Measurements from ENCODE around the gene ADPRHL1. TPM values are rescaled to one million over a fixed set of nuclear protein-coding genes. Genes with fewer than 3 reads are reported as not detected.
"Not testable (repeated sequence)": the region's sequence is repeated elsewhere in the genome, so short reads cannot be mapped to it uniquely, and the experiment has no call there.

ADPRHL1 gene
- total RNA-seq, 1 donor from 2014 or later = 480 TPM

DNA sequence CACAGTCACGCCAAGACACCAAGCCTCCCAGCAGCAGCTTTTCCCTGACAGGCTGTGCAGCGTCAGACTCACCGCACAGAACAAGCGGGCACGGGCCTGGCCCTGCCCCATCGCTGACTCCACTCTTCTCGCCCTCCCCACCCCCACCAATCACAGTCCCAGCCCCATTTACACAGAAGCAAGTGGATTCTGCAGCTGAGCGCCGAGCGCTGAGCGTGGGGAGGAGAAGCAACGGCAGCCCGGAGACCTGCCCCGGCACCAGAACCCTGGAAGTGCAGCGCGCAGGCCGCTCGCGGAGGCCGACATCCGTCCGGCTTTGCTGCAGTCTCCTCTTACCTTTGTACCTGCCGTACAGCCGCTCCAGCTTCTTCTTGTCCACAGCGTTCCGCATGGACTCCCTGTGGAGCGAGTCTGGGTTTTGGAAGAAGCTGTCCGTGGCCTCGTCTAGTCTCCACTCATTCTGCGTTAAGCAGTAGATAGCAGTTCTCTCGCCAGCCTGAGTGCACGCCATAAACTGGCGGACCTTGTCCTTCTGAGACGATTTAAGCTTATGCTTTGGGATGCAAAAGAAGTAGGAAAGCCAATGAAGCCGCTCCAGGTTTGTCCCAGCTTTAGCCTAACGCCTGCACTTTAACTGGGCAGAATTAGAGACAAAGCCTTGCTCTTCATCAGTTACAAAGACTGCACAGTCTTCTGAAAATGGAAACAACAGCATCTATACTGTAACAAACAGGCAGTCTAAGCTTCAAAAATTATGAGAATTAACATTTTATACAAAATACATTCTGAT is 30.4 kb upstream of the ADPRHL1 start:
- intact Hi-C loops (cut with DNase I) = loop anchor here (2.0 kb wide), 1 partner anchor 17 kb away; no protein-coding TSS in a partner anchor
- no peak for DNase-seq (ENCODE audit: low spot score)

DNA sequence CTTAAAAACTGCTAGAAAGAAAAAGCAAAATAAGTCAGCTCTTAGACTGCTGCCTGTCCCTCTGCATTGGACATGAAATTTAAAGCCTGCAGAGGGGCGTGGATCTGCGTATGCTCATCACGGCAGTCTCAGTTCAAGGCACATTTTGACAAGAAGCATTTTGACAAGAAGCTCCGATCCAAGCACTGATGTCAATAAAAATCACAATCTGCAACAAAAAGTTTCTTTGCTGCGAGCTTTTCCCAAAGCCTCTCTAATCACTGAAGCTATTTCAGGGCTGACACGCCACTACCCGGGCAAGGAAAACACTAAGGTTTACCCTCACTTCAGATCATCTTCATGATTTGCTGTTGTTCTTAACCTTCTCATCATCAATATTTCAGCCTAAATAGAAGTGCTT is 29.8 kb upstream of the ADPRHL1 start:
- intact Hi-C loops (cut with DNase I) = no loop called here

DNA sequence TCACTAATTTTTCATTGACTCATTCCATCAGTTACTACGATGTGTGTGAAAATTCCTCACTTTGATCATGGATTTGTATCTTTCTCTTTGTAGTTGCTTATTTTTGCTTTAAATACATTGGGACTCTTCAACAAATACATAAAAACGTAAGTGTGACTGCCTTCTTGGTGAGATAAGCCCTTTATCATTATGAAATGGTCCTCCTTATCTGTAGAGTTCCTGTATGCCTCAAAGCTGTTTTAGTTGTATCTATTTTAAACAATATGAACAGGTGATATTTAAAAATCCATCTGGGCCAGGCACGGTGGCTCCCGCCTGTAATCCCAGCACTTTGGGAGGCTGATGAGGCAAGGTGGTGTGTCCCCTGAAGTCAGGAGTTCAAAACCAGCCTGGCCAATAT is 25.9 kb upstream of the ADPRHL1 start:
- intact Hi-C loops (cut with DNase I) = no loop called here
- DNase-seq (ENCODE audit: low spot score) = no peak

More for the DNA sequence above, 29.8 kb upstream of the ADPRHL1 start:
- DNase-seq (ENCODE audit: low spot score) = no peak

DNA sequence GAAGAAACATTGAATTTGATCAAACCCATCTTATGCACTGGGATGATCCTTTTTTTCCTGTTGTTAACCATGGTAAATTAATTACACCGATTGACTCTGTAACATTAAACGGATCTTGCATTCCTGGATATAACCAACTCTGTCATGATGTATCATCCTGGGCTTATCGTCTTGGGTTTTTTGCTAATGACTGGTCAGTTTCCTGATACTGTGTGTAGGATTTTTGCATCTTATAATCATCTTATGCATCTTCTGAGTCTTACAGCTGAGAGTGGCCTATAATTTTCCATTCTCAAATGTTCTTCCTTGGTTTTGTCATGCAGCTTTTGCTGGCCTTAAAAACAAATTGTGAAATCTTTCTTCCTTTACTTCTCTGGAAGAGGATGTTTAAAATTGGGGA is 24.4 kb upstream of the ADPRHL1 start:
- intact Hi-C loops (cut with DNase I) = no loop called here

DNA sequence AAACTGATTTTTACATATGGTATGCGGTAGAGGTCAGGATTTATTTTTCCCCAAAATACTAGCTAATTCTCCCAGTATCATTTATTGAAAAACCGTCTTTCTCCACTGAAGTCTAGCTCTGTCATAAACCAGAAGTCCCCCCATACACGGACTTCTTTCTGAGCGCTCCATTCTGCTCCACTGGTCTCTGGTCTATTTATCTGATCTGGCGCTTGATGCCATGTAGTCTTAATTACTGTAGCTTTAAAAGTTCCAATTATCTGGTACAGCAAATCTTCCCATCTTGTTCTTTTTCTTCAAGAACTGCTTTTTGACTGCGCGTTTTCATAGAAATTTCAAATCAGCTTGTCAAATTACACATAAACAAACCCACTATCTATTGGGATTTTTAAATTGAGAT is 23.5 kb upstream of the ADPRHL1 start:
- intact Hi-C loops (cut with DNase I) = no loop called here
- DNase-seq (ENCODE audit: low spot score) = no peak

More for the DNA sequence above, 24.4 kb upstream of the ADPRHL1 start:
- DNase-seq (ENCODE audit: low spot score) = no peak

DNA sequence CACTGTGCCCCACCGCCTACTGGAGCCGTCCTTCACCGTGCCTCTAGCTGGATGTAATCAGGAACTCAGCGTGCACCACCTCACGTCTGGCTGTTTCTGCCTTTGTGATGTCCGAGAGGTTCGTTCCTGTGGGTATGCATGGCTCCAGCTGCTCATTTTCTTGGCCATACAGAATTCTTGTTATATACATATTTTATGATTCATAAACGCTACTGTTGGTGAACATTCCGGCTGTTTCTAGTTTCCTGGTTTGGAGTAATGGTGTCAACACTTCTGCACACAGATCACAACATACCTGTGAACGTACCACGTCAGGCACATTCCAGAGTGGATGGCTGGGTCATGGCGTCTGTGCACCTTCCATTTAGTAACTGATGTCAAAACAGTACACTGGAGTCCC is 22.6 kb upstream of the ADPRHL1 start:
- intact Hi-C loops (cut with DNase I) = no loop called here
- DNase-seq (ENCODE audit: low spot score) = no peak

DNA sequence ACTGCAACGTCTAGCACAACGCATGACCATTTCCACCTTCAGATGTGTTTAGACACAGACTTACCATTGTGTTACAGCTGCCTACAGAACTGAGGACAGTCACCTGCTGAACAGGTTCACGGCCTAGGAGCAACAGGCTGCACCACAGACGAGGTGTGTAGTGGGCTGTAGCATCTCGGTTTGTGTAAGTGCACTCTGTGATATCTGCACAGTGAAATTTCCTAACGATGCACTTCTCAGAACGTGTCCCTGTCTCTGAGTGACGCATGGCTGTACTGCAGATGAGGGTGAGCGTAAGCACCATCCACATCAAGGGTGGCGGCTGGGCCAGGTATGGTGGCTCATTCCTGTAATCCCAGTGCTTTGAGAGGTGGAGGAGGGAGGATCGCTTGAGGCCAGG is 22.0 kb upstream of the ADPRHL1 start:
- intact Hi-C loops (cut with DNase I) = no loop called here
- no peak for DNase-seq (ENCODE audit: low spot score)

DNA sequence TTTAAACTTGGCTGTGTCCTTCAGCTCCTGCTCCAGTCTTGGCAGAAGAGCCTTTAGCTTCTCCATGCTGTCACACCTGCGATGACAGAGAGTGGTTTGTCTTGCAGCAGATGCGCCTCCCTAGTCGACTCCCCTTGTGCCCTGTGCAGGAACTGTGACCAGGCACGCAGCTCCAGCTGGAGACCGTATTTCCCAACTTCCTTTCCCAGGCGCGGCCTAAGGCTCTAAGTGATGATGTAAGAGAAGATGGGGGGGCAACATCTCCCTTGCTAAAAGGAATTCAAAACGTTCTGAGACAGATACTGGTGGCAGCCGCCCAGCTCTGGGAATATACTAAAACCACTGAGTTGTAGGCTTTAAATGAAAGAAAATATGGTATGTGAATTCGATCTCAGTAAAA is 20.9 kb upstream of the ADPRHL1 start:
- intact Hi-C loops (cut with DNase I) = loop anchor here (5.0 kb wide), 1 partner anchor 83 kb away; no protein-coding TSS in a partner anchor
- no peak for DNase-seq (ENCODE audit: low spot score)

DNA sequence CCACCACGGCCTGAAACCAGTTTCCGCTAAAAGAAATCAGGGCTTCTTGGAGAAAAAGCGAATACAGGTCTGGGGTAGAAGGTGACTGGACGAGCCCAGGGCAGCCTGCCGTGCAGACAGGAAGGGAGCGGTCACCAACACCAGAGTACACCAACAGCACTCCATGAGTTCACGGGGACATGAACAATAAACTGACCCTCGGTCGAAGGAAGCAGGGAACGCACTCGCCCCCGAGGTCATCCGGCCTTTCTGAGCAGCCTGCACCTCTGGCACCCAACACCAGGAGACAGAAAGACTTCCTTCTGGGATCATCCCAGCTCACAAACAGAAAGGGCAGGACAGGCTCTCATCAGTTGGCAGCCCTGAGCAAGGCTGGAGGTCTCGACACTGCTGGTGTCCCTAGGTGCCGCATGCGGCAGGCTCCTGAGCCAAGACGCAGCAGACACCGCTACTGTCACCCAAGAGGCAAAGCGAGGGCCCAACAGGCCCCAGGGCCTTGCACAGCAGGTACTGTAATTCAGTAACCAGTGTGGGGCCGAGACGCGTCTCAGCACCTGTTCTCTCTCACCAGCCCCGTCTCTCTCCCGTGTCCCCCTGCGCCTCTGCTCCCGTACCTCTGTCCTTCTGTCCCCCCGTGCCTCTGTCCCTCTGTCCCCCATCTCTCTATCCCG is 19.2 kb upstream of the ADPRHL1 start:
- intact Hi-C loops (cut with DNase I) = loop anchor here (5.0 kb wide), 1 partner anchor 85 kb away; no protein-coding TSS in a partner anchor
- DNase-seq (ENCODE audit: low spot score) = no peak

DNA sequence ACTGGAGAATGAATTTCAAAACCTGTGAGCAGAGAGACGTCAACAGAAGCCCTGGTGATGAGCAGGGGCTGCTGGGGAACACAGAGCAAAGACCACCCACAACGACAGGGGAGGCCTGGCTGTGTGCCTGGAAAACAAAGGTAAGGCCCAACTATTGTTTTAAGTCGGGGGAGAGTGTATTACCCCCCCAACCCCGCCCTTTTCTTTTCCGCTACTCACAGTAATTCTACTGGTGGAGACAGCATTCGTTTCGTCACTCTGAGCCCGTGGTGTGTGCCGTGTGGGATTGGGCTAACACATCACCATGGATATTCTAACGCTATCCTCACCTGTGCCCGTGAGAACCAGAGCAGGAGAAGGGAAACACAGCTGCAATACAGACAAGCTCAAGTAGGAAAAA is 18.6 kb upstream of the ADPRHL1 start:
- no peak for DNase-seq (ENCODE audit: low spot score)
- intact Hi-C loops (cut with DNase I) = loop anchor here (5.0 kb wide), 1 partner anchor 85 kb away; no protein-coding TSS in a partner anchor

DNA sequence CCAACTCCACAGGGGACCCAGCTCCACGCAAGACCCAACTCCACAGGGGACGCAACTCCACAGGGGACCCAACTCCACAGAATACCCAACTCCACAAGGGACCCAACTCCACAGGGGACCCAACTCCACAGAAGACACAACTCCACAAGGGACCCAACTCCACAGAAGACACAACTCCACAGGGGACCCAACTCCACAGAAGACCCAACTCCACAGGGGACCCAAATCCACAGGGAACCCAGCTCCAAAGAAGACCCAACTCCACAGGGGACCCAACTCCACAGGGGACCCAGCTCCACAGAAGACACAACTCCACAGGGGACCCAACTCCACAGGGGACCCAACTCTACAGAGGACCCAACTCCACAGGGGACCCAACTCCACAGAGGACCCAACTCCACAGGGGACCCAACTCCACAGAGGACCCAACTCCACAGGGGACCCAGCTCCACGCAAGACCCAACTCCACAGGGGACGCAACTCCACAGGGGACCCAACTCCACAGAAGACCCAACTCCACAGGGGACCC is 17.4 kb upstream of the ADPRHL1 start:
- not testable (repeated sequence) for DNase-seq (ENCODE audit: low spot score)
- intact Hi-C loops (cut with DNase I) = loop anchor here (5.0 kb wide), 1 partner anchor 87 kb away; no protein-coding TSS in a partner anchor

DNA sequence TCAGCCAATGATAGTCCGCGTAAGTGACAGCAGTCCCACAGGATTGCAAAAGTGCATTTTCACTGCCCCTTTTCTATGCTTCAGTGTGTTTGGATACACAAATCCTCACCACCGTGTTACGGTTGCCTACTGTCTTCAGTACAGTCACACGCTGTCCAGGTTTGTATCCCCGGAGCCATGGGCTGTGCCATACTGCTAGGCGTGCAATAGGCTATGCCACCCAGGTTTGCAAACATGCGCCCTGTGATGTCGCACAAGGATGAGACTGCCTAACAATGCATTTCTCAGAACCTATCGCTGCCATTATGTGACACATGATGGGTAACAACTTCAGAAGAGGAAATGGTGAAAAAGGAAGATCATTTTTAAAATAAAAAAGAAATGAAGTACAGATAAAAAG is 16.8 kb upstream of the ADPRHL1 start:
- intact Hi-C loops (cut with DNase I) = loop anchor here (5.0 kb wide), 1 partner anchor 87 kb away; no protein-coding TSS in a partner anchor
- no peak for DNase-seq (ENCODE audit: low spot score)

DNA sequence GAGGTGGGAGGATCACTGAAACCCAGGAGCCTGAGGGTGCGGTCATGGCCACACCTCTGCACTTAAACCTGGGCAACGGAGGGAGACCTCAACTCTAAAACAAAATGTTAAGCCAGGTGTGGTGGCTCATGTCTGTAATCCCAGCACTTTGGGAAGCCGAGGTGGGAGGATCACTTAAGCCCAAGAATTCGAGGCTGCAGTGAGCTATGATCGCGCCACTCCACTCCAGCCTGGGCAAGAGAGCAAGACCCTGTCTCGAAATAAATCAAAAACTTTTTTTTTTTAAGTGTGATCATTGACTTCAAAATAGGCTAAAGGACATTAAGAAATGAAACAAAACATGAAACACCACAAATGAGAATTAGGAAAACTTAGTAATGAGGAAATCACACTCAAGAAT is 16.3 kb upstream of the ADPRHL1 start:
- DNase-seq (ENCODE audit: low spot score) = no peak
- intact Hi-C loops (cut with DNase I) = no loop called here

DNA sequence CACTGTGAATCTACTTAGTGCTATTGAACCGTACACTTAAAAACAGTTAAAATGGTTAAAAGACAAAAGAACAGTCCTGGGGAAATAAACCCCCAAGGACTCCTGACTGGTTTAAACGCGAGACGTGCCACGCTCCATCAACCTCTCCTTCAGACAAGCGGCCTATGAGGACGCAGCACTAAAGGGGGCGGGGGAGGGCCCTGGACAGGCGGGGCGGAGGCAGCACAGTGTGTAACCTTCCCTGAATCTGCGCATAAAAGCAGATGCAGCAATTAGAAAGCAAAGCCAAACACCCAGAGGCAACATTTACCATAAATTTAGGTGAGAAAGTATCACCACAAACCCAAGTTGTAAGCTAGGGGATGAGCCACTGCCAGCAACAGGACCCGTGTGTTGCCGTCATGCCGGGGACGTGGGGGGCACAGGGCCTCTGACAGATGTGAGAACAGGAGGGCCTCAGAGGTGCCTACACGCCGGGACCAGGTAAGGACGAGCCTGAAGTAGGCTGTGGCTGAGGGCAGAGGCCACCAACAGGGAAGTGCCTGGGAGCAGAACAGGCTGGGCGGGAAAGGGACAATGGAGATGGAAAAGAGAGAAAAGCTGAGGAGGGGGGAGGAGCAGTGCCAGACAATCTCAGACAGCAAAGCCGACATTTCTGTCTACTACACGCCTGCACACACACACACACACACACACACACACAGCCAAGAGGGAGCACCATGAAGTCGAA is 15.3 kb upstream of the ADPRHL1 start:
- intact Hi-C loops (cut with DNase I) = no loop called here
- no peak for DNase-seq (ENCODE audit: low spot score)

DNA sequence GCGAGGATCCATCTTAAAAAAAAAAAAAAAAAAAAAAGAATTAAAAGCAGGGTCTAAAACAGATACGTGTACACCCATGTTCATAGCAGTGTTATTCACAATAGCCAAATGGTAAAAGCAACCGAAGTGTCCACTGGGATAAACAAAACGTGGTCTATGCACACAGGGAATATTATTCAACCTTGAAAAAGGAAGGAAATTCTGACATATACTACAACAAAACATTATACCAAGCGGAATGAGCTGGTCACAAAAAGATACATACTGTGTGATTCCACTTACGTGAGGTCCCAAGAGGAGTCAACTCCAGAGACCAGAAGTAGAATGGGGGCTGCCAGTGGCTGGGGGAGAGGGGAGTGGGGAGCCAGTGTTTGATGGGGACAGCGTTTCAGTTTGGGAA is 14.7 kb upstream of the ADPRHL1 start:
- no peak for DNase-seq (ENCODE audit: low spot score)
- intact Hi-C loops (cut with DNase I) = no loop called here

DNA sequence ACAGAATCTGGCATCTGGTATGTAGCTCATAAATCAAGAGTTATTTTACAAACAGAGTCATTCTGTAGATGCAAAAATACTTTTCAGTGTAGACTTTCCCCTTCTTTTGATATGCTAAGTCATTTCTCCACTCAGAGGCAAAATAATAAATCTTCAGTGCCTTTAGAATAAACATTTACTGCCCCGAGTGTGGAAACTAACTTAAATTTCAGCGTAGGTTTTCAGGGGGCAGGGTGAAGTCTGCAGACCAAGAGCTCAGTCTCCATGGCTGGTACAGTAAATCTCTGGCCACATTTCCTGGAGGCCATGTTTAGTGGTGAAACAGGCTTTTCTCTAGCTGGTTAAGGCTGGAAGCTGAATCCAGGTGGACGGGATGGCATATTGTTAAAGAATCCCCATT is 13.1 kb upstream of the ADPRHL1 start:
- no peak for DNase-seq (ENCODE audit: low spot score)
- intact Hi-C loops (cut with DNase I) = no loop called here

DNA sequence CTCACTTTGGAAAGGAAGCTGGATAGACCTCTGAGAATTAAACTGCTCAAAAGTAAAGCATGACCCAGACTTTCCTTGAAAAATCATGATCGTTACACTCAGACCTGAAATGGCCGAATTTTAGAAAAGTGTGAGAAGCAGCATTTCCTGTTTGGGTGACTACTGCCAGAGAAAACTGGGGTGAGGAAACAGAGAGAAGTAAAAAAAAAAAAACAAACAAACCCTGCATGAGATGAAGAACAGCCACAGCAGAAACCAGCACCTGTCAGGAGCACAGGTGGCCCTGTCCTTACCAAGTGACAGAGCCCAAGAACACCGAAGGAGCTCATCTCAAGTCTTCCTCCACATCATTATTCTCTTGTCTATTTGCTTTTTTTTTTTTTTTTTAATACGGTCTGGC is 12.0 kb upstream of the ADPRHL1 start:
- intact Hi-C loops (cut with DNase I) = no loop called here
- no peak for DNase-seq (ENCODE audit: low spot score)

DNA sequence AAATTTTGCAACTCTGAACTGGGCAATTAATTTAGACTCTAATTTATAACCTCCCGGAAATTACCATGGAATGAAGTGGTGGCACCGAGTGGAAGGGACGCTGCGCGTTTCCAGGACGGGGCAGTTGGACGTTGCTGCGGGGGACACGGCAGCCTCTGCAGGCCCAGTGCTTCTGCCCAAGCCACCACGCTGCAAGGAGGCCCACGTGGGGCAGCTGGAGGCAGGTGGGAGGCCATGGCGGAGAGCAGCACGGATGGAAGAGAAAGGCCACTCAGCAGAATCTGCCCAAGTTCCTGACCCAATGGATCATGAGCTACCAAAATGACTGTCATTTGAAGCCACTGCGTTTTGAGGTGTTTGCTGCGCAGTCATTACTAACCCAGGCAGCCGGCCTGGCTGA is 11.2 kb upstream of the ADPRHL1 start:
- DNase-seq (ENCODE audit: low spot score) = no peak
- intact Hi-C loops (cut with DNase I) = no loop called here

DNA sequence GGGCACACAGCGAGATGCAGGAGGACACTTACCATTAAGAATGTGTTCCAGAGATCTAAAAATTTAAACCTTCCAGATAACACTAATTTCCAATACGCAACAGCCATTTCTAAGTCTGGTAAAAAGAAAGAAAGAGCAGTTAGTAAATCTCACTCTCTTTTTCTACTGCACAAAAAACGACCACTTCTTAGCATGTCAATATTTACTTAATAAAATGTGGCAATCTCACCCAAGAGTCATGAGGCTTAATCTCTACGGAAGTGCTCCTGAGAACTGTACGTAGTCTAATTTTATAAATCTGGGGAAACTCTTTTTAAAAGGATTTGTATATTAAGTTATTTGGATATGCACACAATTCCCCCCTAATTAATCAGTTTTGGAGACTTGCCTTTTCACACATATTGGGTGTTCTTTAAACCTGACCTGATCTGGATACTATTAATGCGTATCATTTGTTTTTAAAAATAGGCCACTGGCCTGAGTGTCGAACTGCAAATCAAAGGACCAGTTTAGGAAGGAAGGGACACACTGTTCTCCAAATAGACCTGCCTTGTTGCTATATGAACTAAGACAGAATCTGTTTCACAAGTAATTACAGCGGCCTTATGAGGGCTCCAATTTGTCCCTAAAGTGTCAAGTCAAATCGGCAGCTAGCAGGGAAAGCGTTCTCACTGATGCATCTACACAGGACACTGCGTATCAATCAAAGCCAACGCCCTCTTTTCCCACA is 7.9 kb upstream of the ADPRHL1 start:
- intact Hi-C loops (cut with DNase I) = no loop called here
- no peak for DNase-seq (ENCODE audit: low spot score)
